Astrocyte (in vitro differentiated cells and primary cell): ENCODE data around the gene ESD.

Experiments used
- EZH2 ChIP-seq: IDR thresholded peaks from 2 replicates; pipeline ENCODE4 v1.6.1; 2012; ENCODE audit warnings: mild to moderate bottlenecking, low read length, inconsistent platforms; ENCODE audit not compliant: insufficient read depth
- TF ChIP-seq, protein P1 (sequence below): IDR thresholded peaks from 2 replicates; pipeline ENCODE4 v1.5.1; 2011; ENCODE audit warnings: low read depth, mild to moderate bottlenecking, inconsistent platforms, low read length, moderate library complexity; ENCODE audit not compliant: insufficient read depth

DNA sequence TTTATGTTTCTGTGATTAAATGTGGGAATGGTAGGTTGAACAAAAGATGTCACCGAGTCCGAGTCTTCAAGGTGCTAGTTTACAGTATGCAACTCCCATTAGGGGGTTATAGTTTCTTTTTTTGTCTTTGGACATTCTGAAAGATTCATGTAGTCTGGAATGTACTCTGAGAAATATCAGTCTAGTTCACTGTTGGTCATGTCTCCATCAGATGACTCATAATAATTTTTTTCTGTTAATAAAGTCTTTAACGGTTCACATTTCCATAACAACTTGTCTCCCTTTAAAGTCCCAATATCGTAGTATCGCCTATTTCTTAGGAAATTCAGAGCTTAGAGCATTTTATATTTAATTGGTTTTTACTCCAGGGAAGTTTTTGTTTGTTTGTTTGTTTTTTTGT is 13.5 kb upstream of the ESD start:
- TF ChIP-seq, protein P1, sequence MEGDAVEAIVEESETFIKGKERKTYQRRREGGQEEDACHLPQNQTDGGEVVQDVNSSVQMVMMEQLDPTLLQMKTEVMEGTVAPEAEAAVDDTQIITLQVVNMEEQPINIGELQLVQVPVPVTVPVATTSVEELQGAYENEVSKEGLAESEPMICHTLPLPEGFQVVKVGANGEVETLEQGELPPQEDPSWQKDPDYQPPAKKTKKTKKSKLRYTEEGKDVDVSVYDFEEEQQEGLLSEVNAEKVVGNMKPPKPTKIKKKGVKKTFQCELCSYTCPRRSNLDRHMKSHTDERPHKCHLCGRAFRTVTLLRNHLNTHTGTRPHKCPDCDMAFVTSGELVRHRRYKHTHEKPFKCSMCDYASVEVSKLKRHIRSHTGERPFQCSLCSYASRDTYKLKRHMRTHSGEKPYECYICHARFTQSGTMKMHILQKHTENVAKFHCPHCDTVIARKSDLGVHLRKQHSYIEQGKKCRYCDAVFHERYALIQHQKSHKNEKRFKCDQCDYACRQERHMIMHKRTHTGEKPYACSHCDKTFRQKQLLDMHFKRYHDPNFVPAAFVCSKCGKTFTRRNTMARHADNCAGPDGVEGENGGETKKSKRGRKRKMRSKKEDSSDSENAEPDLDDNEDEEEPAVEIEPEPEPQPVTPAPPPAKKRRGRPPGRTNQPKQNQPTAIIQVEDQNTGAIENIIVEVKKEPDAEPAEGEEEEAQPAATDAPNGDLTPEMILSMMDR = no peak
- TF ChIP-seq EZH2 = no peak
